NCI-H2196 (cell line): ENCODE measurements around the gene RNF40.

Experiments used
- DNase-seq: peaks from one replicate; lab custom pipeline; 2025; ENCODE audit not compliant: unreplicated experiment; lab: John Stamatoyannopoulos, UW

Gene RNF40

DNA sequence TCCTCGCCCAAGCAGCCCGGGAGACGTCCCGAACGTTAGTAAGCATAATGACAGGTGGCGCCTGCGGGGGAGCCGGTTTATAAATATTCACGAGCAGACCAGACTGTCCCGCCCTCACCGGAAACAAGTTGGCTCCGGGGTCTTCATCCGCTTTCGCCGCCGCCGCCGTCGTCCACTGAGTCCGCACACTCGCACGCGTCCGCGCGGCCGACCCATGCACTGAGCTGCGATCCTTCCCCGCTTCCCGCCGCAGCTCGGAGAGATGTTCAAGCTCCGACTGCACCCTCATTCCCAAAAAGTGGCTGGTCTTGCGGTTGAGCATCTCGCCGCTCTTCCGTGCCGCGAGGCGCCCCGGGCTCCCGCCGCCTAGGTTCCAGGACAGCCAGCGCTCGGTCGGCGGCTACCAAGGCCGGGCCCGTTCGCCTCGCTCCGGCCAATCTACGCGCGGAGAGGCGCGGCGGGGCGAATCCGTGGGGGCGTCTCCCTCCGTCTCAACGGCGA, 645 bp upstream of the RNF40 start:
- DNase-seq = no peak

GRCh38 chr16:30762991-30763725, 1.0 kb downstream of the RNF40 start:
- DNase-seq = no peak

DNA sequence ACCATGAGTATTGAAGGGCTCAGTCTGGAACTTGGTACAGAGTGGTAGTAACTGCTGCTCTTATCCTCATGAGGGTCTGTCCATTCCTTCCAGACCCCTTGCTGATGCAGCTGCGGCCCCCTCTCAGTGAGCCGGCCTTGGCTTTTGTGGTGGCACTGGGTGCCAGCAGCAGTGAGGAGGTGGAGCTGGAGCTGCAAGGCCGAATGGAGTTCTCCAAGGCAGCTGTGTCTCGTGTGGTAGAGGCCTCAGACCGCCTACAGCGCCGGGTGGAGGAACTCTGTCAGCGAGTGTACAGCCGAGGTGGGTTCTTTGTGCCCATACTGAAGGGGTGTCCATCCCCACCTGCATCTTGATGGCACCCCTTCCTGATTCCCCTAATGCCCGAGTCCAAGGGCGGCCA, 2.0 kb downstream of the RNF40 start:
- no peak for DNase-seq

GRCh38 chr16:30764816-30765465, 2.8 kb downstream of the RNF40 start:
- DNase-seq = no peak

- no peak for DNase-seq
These were observed 4.2 kb downstream of the RNF40 start for GRCh38 chr16:30766206-30766932.

DNA sequence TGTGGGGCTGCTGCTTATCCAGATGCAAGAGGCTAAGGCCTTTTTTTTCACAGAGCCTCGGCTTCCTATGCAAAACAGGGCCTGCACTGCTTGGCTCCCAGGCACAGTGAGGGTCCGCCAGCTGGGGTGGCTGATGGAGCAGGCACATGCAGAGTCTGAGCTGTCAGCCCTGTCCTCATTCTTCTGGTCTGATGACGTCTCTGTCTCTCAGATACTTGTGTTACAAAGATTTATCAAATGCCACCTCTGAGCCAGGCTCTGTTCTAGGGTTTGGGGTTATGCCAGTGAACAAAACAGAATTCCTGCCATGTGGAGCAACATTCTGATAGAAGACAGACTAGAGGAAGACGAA, 4.8 kb downstream of the RNF40 start:
- DNase-seq = no peak

DNA sequence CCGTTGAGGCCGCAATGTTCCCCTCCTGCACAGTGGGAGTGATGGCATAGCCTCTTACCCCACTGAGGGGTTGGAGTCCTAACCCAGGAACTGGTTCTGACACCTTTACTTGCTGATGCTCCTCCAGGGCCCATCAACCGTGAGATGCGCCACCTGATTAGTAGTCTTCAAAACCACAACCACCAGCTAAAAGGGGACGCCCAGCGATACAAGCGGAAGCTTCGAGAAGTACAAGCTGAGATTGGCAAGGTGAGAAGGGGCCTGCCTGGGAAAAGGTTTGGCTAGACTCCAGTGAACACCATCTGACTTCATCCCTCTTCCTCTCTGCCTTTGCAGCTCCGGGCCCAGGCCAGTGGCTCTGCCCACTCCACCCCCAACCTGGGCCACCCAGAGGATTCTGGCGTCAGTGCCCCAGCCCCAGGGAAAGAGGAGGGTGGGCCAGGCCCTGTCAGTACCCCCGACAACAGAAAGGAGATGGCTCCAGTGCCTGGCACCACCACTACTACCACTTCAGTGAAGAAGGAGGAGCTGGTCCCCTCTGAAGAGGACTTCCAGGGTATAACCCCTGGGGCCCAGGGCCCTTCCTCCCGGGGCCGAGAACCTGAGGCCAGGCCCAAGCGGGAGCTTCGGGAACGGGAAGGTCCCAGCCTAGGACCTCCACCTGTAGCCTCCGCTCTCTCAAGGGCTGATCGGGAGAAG, 5.8 kb downstream of the RNF40 start:
- no peak for DNase-seq

DNA sequence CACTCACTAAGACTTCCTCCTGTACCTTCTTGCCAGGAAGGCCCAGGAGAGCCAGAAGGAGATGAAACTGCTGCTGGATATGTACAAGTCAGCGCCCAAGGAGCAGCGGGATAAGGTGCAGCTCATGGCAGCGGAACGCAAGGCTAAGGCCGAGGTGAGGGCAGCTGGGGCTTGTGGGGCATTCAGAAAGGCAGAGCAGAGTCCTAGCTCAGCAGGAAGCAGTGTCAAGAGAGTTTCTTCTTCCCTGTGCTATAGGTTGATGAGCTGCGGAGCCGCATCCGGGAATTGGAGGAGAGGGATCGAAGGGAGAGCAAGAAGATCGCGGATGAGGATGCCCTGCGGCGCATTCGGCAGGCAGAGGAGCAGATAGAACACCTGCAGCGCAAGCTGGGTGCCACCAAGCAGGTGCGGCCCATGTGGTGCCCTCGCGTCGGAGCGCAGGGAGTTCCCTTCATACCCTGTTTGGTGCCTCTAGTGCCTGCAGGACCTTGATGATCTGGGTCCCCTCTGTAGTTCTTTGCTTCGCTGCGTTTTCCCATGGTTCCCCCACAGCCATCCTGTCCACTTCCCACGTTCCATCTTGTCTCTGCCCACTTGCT, 6.6 kb downstream of the RNF40 start:
- DNase-seq = no peak

GRCh38 chr16:30769379-30770089, 7.4 kb downstream of the RNF40 start:
- no peak for DNase-seq

DNA sequence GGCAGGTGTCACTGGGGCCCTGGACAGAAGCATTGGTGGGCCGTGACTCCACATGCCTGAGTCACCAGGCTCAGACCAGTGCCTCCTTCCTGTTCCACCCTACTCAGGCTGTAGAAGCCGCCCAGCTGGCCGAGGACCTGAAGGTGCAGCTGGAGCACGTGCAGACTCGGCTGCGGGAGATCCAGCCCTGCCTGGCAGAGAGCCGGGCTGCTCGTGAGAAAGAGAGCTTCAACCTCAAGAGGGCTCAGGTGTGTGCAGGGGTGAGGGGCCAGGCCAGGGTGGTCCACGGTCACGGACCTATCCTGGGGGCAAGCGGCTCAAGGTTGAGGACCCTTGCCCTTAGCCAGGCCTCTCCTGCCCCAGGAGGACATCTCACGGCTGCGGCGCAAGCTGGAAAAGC, 9.6 kb downstream of the RNF40 start:
- no peak for DNase-seq

DNA sequence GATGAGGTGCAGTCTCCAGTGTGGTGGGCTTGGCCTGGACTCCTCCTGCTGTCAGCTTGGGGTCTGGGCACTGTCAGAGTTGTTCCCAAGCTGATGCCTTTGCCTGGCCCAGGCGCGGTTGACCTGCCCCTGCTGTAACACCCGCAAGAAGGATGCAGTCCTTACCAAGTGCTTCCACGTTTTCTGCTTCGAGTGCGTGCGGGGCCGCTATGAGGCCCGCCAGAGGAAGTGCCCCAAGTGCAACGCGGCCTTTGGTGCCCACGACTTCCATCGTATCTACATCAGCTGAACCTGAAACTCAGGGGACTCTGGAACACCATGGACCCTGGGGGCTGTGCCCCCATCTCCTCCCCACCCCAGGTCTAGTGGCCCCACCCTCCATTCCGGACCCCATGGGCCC, 11.7 kb downstream of the RNF40 start:
- no peak for DNase-seq

GRCh38 chr16:30774367-30775130, 12.4 kb downstream of the RNF40 start:
- DNase-seq = no peak

DNA sequence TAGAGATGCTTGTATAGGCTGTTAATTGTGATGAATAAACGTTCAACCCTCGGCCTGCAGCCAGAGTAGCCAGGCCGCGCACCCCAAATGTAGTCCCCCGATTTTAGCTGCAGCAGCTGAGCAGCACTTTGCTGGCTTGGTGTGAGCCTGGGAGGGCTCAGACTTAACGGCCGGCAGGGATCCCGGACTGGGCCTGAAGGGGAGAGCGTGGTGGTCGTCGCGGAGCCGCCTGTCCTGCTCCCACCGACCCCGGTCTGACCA, 12.9 kb downstream of the RNF40 start:
- no peak for DNase-seq

GRCh38 chr16:30775392-30776188, 13.5 kb downstream of the RNF40 start:
- DNase-seq = peak; percentile 85

- DNase-seq = no peak
These were observed 15.6 kb downstream of the RNF40 start for GRCh38 chr16:30777591-30778297.

DNA sequence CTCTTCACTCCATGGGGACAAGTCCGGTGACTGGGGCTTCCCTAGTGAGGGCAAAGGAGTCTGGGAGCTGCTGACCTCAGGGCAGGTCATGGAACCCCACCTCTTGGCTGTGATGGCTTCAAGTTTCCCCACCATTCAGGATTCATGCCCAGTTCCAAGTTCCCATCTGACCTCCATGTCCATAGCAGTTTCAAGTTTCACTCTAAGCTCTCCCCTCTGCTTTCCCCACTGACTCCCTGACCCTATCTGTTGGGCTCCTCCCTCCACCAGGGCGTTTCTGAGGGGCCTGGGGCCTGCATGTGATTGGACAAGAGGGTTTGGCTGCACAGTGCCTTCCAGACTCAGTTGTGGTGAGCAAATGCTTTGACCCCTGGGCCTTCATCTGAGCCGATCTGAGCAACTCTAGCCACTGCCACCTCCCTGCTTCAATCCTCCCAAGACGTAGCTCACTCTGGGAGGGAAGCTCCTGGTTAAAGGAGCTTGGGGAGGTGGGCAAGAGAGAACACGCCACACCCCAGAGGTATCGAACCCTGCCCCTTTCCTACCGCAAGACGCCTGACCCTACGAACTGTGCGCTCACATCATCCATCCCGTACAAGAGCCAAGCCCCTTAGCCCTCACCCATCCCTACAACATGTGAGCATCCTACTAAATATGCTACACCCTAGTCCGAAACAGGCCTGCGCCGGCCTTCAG, 16.6 kb downstream of the RNF40 start:
- DNase-seq = no peak

- no peak for DNase-seq
These were observed 17.5 kb downstream of the RNF40 start for GRCh38 chr16:30779596-30779995.

DNA sequence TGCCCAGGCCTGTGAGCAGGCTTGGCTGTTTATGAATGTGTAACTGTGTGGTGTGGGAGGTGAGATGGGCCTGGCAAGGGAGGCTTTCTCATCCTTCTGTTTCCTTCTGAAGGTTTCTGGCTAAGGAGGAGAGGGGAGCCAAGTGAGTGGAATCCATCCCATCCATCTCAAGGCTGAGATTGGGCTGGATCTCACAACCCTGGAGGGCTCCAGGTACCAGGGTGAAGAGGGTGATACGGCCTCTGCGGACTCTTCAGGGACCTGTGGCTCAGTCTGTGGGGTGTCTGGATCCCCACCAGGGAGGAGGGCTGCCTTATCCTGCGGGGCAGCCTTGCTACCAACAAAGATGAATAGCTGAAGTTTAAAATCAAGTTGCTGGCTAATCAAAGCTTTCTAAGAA, 17.9 kb downstream of the RNF40 start:
- no peak for DNase-seq
